Thymus (tissue), 2 donors: ENCODE measurements around the gene ATAD5. TPM values are rescaled to one million over a fixed set of nuclear protein-coding genes. Genes with fewer than 3 reads are reported as not detected.

Source experiments
- polyA plus RNA-seq: library from polyadenylated mRNA; stranded (reverse); fragments of 200-250 nt; gene quantifications from one replicate; pipeline ENCODE4 v1.2.3, GENCODE V29; 2013
- total RNA-seq: library from RNA; stranded (reverse); fragments of 120-200 nt; gene quantifications from one replicate; pipeline ENCODE4 v1.2.4, GENCODE V29; 2013
- donor health status: healthy.

Gene ATAD5
- total and polyA plus RNA-seq, 2 donors, result 1.1 to 9.3 TPM

Other genes starting within 250 kb of the ATAD5 start
- 38.7 TPM for gene CRLF3, start 7.3 kb upstream of the ATAD5 start, total RNA-seq
- gene CRLF3, start 7.3 kb upstream of the ATAD5 start, polyA plus RNA-seq, result 28.5 TPM
- 18.7 TPM for gene TEFM, start 74.3 kb downstream of the ATAD5 start, total RNA-seq
- 16.6 TPM for gene TEFM, start 74.3 kb downstream of the ATAD5 start, polyA plus RNA-seq
- 8.1 TPM for gene ADAP2, start 90.0 kb downstream of the ATAD5 start, total RNA-seq
- gene ADAP2, start 90.0 kb downstream of the ATAD5 start, polyA plus RNA-seq, result 13.8 TPM
- 6.7 TPM for gene RNF135, start 139.1 kb downstream of the ATAD5 start, total RNA-seq
- 19.2 TPM for gene RNF135, start 139.1 kb downstream of the ATAD5 start, polyA plus RNA-seq